Inferior parietal cortex (tissue), 1 donor: ENCODE data around the gene ERCC1.

Source experiments
- DNase-seq: peaks from one replicate; pipeline ENCODE4 v3.0.0-alpha.2; 2016; ENCODE audit errors: extremely low spot score

Gene ERCC1

DNA sequence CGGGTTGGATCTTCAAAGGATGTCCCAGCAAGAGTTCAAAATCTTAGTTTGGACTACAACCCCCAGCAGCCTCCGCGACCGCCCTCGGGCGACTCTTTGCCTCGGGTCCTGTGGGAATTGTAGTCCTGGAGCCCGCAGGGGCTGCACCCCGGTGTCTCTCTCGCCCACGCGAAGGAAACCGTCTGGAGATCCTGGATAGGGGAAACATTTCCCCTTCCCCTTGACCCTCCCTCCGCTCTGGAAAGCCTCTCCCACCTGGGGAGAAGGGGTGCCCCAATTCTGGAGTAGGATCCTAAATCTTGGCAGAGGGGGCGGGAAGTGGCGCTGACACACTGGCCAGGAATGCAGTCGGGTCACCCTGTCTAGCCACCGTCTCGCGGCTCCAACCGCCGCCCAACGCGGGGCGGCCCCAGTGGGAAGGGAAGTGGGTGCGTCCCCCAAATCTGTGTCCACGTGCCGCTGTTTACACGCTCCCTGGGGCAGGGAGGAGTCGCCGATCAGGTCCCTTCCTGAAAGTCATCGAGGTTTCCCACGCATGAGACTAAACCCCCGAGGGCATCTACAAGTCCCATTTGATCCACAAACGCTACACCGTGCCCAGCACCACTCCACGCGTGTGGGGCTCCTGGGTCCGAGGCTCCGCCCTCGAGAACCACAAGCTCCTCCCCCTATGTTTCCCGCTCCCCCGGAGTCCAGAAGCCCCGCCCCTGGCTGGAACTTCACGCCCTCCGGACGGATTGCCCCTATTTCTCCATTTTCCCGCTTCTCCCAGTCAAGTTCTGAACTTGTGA lies 18.1 kb downstream of the ERCC1 start:
- DNase-seq: peak; percentile 86

DNA sequence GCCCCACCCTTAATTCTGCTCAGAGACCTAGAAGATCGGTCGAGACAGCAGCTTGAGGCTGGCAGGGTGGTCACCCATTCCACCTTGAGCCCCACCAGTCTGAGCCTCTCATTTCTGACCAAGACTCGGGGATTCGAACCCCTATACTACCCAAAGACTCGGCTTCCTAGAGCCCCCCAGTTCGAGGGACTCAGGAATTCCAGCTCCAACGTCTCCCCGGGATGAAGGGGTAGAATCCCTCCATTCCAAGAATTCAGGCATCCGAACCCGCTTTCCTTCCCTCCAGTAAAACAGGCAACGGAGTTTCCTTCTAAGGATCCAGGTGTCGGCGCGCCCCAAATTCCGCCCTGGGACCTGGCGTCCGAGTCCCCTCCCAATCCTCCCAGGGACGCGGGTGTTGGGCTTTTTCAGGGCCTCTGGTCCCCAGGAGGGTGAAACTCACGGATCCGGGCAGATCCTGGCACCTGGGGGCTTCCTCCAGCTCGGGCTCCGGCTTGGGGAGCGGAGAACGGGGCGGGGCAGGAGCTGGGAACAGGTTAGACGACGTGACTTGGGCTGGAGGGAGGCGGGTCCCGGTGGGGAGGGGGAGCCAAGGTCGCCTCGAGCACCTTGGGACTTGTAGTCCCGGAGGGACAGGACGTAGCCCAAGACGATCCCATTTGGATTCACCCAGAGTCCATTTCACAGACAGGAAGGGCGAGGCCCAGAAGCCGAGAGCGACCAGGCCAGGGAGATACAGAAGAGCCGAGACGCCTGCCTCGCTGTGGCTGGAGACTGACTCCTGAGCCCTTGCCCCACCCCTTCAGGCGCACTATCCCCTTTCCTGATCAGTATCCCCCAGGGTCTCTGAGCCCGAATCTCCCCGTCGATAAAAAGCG lies 18.9 kb downstream of the ERCC1 start, which contains the start of gene PPP1R13L:
PPP1R13L (minus strand) TSS at position 513 of the 878 bp plus-strand sequence. CDS start 6,751 bp downstream, outside the sequence.
- DNase-seq: no peak

DNA sequence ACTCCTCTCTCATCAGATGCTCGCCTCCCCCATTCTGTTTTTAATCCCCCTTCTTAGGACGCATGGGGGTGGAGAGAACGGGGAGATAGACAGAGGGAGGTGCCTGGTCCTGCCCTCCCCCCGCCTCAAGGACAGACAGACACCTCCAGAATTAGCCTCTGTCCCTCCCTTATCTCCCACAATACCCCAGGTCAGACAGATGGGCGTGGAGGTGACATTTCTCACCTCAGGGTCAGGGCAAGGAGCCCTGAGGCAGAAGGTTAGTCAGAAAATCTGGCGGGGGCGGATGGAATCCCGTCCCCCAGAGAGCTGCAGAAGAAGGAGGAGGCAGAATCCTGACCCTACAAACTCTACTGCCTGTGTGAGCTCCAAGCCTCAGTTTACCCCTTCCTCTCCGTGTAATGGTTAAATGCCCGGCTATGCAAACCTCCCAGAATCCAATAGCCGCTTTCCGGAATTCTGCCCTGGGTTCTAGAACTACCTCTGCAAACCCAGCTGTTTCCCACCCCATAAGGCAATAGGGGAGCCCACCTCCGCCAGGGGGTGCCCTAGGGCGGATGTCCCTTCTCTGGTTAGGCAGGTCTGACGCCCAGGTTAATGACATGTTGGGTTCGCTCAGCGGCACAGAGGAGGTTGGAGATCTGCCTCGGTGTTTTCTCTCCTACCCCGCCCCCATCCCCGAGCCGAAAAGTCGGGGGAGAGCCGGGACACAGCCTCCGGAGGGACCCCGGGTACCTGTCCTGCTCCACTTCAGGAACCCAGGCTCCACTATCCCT lies 19.7 kb downstream of the ERCC1 start:
- no peak for DNase-seq

DNA sequence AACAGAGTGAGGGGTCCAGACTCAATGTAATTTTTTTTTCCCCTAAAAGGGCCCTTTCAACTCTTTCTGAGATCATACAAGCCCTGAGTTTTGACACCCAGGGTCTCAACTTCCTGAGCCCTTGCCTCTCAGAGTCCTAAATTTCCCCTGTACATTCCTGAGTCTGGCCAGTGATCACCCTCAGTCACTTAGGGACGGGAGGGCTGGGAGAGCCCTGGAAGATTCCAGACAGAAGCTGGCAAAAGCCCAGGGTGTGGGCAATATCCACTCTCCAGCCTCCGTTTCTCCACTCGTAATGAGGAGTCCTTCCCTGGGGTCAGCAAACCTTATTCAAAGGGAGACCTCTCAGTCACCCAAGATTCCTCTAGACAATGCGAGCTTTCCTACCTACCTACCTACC lies 20.4 kb downstream of the ERCC1 start:
- DNase-seq: no peak

DNA sequence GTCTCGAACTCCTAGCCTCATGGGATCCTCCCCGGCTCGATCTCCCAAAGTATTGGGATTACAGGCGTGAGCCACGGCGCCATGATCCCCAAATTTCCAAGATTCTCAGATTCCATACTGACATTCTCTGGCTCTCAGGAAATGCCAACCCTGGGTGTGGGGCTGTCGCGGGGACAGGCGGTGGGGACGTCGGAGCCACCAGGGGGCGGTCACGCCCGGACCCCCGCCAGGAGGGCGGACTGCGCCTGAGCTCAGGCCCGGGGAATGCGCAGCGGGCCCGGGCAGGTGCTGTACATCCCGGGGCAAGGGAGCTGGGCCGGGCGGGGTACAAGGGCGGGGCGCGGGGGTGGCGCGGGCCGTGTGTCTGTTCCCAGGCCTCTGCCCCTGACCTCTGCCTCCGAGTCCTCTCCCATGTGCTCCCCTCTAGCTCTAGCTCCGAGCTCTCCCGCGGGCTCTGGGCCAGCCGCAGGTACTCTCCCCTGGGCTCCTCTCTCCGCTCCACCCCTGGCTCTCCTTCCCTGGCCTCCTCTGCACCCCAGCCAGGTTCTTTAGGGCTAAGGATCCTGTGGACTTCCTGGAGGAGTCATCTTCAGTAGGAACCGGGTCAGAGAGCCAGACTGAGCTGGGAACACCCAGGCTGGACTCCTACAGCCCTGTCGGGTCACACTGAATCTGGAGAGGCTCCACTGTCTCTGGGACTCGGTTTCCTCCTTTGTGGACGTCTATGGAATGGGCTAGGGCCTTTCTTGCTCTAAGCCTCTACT lies 21.2 kb downstream of the ERCC1 start:
- no peak for DNase-seq

DNA sequence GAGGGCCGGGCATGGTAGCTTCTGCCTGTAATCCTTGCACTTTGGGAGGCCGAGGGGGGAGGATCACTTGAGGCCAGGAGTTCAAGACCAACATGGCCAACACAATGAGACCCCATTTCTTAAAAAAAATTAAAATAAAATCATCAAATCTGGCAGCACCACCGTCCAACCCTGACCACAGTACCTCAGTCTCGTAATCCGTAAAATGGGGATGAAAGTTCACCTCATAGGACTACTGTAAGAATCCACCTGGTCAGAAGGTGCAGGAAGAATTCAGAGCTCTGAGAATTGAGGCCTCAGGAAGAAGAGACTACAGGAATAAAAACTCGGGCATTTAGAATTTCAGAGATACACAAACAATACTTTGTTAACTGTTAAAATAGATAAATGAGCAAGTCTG lies 21.9 kb downstream of the ERCC1 start:
- DNase-seq: no peak

DNA sequence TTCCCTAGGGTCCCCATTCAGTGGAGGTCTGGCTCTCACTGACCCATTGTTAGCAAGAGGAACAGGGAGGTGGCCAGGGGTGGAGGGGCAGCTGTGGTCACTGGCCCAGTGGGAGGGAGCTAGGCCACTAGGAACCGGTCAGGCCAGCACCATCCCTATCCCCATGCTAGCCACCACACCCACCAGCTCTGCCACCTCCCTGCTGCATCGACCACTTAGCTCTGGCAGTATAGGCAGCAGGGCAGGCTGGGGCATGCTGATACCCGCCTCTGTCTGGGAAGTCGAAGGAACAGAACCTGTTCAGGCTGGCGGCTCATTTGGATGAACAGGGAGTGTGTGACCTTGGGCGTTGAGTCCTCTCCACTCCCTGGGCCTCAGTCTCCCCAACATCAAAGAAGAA lies 23.5 kb downstream of the ERCC1 start:
- DNase-seq: no peak

DNA sequence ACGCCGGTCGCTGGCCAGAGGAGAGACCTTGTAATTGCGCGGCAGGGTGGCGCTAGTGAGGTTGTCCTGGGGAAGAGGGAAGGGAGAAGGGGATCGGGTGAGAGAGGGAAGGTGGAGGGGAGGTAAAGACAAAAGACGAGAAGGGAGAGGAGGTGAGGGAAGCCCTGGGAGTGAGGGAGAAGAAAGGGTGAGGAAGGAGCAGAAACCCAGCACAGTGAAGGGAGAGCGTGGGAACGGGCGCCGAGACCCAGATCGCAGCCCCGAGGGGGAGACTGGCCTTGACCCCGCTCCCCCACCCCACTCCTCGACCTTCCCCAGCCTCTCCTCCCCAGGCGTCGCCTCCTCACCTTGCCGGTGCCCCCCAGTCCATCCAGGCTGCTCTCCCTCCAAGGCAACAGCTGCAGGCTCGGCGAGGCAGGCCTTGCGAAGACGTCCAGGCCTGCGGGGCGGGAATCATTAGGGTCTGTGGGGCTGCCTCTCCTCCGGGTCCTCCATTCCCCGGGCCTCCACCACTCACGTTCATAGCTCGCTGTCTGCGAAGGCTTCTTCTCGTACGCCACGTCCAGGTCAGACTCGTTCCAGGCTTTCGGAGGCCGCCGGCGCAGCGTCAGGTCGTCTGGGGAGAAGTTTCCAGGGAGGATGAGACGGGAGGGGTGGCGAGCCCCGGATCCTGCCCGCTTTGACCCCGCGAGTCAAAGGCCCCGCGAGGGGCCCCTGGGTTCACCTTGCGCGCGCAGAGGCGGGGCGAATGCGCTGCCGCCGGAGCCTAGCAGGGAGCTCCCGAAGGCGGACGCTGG lies 27.7 kb downstream of the ERCC1 start:
- no peak for DNase-seq

DNA sequence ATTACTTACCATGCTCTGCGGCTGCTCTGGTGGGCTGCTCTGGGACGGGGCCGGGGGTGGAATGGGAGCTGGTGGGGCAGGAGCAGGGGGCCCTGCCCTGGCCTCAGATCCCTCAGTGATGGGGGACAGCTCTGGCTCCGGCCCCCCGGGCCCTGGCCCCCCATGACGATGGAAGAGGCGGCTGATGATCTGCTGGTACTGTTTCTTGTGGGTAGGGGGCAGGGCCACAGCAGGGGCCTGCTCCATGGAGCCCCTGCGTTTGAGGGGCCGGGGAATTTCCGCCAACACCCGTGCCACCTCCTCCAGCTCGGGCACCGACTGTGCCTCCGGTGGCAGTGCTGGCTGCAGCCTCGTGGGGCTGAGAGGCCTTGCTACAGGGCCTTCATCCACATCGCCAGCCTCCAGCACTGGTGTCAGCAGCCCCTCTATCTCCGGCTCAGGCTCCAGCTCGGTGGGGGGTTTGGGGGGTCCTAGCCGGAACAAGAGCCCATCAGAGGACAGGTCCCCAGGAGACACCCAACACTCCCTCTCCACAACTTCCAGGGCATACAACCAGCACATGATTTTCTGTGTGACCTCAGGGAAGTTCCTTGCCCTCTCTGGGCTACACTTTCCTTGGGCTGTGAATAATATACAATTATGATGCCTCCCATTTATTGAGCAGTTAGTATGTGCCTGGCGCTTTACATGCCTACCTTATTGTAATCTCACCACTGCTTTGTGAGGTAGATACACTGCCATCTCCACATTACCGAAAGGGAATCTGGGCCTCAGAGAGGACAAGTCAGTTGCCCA lies 31.6 kb downstream of the ERCC1 start:
- DNase-seq: no peak

DNA sequence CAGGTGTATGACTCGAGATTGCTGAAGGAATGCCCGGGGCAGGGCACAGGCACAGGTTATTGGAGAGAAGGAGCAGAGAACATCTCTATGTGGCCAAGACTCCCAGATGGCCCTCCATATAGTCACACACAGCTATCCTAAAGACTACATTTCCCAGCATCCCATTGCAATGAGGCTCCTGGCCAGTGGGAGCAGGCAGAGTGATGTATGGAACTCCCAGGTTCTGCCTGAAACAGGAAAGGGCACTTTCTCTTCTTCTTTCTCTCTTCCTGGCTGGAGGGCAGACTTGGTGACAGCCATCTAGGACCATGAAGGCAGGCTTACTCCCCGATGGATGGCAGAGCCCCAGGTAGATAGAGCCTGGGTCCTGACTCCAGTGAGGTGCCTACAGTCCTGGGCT lies 32.4 kb downstream of the ERCC1 start:
- DNase-seq: no peak

DNA sequence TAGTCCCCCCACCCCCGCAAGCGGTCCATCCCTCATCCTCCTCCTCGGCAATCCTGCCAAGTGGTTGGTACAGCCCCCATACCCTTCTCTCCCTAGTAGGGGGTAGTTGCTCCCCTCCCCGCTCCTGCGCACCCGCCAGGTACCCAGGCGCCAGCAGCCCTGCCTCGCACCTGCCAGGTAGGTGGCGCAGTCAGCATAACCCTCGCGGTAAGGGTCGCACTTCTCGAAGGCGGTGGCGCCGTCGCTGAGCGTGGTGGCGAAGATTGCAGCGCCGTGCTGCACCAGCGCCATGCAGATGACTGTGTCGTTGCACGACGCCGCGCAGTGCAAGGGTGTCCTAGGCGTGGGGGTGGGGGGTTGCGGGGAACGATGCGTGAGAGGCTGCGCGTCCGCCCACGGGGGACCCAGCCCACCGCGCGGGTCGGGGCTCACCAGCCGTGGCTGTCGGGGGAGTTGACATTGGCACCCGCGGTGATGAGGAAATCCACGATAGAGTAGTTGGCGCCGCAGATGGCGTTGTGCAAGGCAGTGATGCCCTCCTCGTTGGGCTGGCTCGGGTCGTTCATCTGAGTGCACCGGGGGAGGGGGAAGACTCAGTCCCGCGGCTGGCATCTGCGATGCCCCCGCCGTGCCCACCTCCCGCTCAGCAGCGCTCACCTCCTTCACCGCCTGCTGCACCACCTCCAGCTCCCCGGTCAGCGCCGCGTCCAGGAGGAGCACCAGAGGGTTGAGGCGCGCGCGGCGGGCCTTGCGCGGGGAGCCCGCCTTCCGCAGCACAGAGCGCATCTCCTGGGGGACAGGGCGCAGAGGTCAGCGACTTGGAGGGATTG lies 38.1 kb downstream of the ERCC1 start:
- DNase-seq: no peak

DNA sequence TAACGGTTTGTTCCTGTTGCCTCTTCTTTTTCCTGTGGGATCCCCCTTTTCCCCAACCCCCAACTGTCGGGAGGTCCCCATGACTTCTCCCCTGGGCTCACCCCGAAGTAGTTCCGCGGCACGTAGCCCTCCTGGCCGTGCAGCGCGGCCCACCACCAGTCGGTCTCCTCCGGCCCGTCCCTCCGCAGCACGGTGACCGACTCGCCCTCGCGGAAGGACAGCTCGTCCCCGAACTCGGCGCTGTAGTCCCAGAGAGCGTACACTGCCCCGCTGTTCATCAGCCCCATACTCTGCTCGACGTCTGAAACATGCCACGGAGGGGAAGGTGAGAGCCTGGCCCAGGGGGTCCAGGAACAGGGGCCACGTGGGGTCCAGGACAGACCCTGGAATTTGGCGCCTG lies 41.3 kb downstream of the ERCC1 start:
- DNase-seq: no peak

DNA sequence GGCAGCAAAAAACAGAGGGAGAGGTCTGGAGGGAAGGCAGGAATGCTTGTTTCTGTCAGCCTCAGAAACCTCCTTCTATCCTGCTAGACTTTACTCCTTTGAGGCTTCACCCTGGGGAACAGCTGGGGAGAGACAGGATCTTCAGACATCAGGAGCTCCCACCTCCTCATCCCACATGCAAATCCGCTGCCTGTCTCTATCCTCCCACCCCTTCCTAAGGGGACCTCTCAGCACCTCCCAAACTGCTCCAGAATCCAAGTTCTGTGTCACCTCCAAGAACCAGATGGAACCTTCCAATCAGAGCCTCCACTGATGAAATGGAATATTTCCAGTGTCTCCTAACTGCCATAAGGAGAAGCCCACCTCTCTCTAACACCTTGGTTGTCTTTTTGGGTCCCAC lies 43.6 kb downstream of the ERCC1 start:
- DNase-seq: no peak

DNA sequence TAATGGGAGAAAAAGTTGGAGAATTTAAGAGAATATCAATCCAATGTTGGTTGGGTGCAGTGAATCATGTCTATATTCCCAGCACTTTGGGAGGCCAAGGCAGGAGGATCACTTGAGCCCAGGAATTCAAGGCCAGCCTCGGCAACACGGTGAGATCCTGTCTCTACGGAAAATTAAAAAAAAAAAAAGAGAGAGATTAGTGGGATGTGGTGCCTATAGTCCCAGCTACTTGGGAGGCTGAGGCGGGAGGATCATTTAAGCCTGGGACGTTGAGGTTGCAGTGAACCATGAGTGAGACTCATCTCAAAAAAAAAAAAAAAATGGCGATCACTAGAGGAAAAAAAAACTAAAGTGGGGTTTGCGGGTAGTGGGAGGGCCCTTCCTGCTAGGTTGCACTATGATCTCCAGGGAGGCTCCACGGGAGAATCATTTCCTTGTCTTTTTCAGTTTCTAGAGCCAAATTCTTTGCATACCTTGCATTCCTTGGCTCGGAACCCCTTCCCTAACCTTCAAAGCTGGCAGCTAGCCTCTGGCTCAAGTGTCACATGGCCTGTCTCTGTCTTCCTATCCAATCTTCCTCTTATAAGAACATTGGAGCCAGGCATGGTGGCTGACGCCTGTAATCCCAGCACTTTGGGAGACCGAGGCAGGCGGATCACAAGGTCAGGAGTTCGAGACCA lies 47.5 kb downstream of the ERCC1 start:
- no peak for DNase-seq

DNA sequence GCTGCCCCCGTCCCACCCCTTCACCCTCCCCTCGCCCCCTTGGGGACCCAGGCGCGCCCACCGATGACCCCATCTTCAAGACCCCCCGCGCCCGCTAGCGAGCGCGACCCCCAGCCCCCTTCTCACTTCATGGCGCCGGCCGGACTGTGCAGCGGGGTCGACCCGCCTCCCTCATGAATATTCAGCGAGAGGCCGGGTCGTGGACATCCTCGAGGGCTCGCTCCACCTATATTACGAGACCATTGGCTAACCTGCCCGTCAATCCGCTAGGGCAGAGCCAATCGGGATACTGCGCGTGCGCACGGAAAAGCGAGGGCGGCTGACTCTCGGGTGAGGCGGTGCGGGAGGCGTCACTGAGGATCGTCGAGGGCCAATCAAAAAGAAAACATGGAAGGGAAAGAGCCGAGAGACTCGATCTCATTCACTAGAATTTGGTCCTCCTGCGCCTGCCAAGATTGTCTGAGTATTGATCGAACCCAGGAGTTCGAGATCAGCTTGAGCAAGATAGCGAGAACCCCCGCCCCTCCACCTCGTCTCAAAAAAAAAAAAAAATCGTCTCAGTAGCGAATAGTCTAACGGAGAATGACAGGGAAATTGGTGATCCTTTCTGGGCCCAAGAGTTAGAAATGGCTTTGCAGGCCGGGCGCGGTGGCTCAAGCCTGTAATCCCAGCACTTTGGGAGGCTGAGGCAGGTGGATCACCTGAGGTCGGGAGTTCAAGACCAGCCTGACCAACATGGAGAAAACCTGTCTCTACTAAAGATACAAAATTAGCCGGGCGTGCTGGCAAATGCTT lies 53.1 kb downstream of the ERCC1 start, which contains the start of gene ERCC2:
ERCC2 (minus strand) TSS at position 164 of the 795 bp plus-strand sequence; CDS start at position 131, 33 bp downstream.
- DNase-seq: peak; percentile 99

DNA sequence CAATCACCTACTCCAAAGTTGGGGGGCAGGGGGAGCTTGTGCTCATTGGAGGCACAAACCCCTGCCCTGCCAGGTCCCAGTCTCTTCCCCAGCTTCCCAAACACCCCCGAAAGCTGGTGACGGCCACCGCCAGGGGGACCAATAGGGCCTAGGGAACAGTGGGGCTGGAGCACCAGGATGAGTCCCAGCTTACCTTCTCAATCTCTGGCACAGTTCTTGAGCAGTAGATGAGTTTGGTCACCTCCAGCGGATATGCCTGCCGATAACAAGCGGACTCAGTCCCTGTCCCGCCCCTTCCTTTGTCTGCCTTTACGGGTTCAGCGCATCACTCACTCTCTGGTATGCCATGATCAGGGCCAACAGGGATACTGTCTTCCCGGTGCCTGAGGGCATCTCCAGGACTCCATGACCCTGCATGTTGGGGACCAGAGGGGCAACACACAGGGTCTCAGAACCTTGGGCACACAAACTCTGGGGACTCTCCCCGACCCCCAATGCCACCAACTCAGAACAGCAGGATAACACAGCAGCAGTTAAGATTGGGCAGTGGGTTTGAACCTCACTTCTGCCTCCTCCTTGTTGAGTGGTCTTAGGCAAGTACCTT lies 54.9 kb downstream of the ERCC1 start:
- no peak for DNase-seq

DNA sequence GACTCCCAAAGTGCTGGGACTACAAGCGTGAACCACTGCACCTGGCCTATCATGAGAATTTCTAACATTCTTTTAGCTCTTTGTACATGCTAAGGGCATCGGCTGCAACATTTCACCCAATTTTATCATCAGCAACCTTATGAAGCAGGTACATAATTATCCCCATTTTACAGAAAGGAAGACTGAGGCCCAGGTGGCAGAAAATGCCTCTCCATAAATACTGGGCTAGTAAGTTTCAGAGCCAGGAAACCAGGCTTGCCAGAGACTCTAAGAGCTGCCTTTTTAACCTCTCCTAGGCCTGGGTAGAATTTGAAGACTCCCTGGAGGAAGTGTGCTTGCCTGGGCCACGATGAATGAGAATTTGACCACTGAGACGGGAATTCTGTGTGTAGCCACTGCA lies 55.6 kb downstream of the ERCC1 start:
- DNase-seq: no peak
